ENCODE results near the gene ZNF385A.

ZNF385A gene, protein sequence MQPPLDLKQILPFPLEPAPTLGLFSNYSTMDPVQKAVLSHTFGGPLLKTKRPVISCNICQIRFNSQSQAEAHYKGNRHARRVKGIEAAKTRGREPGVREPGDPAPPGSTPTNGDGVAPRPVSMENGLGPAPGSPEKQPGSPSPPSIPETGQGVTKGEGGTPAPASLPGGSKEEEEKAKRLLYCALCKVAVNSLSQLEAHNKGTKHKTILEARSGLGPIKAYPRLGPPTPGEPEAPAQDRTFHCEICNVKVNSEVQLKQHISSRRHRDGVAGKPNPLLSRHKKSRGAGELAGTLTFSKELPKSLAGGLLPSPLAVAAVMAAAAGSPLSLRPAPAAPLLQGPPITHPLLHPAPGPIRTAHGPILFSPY

DNA sequence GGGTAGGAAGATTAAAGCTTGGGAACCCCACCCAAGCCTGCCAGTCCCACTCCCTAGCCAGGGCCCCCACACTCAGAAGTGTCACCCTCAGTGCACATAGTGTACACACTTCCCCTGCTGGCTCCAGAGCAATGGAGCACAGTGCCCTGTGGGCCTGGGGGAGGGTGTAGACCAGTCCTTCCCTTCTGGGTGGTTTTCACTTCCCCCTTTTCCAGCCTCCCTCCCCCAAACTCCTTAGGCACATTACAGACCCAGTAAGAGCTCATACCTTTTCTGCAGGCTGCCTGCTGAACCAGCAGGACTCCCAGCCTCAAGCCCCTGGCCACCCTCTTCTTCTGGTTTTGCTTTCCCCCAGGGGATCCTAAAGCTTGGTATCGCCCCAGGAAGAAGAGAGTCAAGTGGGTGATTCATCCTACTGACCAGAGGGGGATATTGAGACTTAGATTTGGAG is at the start of gene ZNF385A:
ZNF385A (minus strand) TSS at position 143 of the 451 bp plus-strand sequence. CDS start 219 bp downstream, outside the sequence.
- no peak for DNase-seq

DNA sequence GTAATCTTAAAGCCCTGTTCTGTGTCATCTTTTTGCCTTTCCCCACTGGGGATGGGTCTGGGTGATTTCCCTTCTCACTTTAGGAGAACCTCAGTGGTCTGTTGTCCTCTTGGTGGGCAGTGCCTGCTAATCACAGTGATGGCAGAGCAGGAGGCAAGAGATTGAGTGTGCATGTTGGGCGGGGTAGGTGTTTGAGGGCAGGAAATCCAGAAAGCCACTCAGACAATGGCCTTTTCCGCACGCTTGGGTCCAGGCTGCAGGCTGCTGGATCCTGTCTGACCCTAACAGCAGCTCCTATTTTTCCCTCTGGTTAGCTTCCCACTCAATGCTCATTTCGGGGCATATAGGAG is 48.3 kb upstream of the ZNF385A start:
- DNase-seq, result peak; percentile 24

DNA sequence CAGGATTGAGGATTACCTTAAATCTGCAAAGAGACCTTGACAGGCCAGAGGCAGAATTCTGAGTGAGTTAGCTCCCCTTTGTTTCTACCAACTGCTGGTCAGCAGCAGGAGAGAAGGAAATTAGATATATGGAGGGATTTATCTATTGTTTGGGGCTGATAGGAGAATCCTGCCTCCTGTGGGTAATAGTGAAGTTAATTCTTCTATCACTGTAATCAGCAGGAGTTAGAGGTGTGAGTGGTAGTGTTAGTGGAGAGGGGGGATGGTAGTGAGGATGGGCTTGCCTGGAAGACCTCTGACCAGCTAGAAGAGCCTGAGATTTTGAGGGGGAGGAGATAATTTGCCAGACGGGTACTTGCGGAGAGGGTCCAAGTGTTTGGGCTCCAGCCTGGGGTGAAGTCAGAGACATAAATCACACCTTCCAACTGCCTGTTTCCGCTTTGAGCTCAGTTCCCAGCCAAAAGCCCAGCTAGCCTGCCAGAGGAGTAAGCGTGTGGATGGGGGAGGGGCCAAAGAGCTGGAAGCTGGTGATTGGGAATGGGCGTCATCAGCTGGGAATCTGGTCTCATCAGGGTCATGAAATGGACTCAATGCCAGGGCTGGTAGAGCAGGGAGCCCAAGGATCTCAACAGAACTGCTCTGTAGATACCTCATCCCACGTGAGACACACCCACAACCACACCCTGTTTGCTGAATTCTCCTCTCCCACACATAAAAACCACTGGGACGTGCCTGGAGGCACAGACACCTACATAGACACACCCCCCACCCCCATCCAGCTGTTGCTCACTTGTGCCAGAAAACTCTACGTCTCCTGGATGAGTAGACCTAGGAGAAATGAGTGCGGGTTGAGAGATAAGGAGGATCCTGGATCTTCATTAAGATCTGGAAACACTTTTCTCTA is 47.6 kb upstream of the ZNF385A start:
- DNase-seq, result no peak

GRCh38 chr12:54430471-54431069 is 46.0 kb upstream of the ZNF385A start:
- DNase-seq, result no peak

DNA sequence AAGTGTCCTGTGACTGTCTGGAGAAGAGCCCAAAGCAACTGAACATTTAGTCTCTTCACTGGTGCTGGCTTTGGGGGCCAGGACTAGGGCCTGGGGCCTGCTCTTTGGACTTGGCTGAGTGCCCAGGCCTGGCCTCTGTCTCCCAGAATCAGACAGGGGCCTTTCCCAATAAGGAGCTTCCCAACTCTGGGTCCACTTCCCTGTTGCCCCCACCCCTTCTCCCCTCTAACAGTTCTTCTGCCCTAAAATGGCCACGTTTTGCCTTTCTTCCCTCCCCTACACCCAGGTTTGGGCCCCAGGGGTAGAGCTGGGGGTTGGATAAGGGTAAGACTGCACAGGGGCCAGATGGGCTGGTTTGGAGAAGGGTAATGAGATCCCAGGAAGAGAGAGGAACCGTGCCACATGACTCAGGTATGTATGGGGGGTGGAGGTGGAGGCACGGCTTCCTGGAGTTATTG is 44.5 kb upstream of the ZNF385A start:
- no peak for DNase-seq

DNA sequence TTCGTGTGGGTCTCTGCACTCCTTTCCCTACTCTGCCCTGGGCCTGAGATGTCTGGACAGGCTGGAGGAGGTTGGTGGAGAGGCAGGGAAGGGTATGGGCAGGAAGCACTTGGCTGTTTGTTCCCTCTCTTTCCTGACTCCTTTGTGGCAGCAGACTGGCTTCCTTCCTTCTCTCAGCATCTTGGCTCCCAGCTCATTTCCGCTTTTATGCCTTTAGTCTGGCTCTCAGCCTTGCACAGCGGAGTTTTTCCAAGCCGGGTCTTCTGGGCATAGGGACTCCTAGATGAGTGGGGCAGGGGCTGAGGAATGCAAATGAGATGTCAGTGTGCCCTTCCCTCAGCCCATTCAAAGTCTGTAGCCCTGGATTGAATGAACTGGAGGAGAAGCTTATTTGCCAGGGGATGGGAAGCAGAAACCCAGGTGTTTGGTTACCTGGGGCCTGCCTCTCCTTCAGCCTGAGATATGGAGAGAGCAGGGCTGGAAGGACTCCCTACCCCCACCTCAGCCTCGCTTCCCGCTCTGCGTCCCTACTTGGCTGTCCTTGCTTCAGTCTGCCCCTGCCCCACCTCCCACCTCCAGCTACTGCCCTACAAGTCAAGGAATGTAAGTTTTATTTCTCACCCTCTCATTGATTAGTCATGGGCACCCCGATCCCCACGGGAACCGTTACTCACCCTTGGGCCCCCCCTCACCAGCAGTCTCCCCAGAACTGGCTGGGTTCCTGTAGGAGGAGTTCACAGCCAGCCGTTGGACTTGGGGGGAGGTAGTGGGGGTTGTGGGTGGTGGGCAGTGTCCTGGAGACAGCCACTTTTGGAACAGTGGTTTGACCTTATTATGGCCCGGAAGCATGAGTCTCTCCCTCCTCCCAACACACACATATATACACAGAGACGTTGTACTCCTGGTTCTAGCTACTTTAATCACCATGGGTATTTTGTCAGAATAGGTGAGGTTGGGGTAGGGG is 43.8 kb upstream of the ZNF385A start:
- no peak for DNase-seq

GRCh38 chr12:54427106-54427505 is 42.6 kb upstream of the ZNF385A start:
- no peak for DNase-seq

GRCh38 chr12:54426690-54427089 is 42.2 kb upstream of the ZNF385A start:
- DNase-seq, result no peak

DNA sequence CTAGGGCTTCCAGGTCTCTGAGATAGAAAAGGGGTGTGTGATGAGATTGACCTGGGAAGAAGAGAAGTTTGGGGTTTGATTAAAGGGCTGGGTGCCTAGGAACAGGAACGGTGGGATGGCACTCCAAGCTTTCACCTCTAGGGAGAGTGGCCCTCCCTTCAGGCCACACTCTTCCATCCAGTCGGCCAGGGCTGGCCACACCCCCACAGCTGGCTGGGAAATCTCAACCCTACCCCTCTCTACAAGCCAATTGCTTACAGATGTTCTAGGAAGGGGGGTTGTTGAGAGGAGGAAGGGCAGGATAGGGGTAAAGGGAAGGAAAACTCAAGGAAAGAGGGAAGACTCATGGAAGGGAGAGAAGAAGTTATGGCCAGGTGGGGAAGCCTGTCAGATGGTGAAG is 41.2 kb upstream of the ZNF385A start:
- DNase-seq, result no peak

- no peak for DNase-seq
Measured at GRCh38 chr12:54424224-54424623, 39.7 kb upstream of the ZNF385A start.

- DNase-seq, result no peak
Measured at GRCh38 chr12:54423816-54424150, 39.2 kb upstream of the ZNF385A start.

DNA sequence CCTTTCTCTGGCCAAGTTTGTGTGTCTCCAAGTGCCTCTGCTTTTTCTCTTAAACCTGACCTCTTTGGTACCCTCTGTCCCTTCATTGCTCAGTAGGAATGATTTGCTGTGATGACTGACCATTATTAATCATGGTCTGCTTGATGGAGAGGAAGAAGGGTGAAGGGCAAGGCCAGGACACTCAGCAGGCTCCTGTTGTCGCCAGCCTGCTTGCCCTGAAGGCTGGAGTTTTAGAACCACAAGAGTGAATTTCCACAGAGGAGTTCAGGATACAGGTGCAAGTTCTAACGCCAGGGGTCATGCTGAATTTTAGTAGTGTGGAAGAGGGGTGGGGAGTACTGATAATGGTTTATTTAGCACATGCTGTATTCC is 37.3 kb upstream of the ZNF385A start:
- no peak for DNase-seq

DNA sequence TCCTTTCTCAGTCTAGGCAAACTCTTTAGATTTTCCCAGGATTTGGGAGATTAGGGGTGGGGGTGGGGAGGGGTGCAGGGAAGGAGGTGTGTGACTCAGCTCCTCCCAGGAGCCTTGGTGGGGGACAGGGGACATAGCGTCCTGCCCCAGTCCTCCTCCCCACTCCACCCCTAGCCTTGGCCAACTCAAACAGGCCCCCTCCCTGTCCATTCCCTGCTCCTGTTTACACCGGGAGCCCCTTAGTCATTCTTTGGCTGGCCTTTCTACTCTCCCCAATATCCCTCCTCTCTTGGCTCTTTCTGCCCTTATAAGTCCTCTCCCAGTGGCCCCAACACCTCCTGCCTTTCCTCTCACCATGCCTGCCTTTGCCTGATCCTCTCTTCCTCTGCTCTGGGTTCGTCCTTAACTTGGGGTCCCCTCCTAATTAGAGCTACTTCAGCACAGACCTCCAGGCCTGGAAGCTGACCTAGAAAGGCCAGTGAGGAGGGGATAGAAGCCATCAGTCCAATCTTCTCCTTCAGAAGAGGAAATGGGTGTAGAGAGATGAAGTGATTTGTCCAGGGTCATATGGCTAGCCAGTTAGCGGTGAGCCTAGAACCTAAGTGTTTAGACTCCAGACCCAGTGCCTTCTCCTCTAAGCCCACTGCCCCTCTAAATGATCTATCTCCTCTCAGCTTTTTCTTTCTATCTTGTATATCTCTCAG is 36.8 kb upstream of the ZNF385A start:
- DNase-seq, result no peak

DNA sequence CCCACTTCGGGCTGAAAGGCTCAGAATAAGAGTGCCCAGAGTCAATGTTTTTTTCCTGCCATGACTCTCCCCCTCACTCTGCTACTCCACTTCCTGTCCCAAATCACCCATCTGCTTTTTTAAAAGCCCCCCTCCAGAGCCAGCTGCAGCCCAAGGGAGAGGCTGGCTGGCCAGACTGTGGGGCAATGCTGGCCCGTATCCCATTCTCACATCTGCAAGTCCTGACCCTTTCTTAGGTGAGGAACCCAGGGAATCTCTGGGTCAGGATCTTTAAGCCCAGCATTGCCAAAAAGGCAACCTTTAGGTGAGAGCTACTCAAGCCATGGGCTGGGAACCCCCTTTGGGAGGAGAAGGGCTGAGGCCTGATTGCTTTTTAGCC is 36.2 kb upstream of the ZNF385A start:
- DNase-seq, result no peak

GRCh38 chr12:54419088-54419887 is 34.8 kb upstream of the ZNF385A start, which contains the start of gene ITGA5:
Gene ITGA5 (minus strand): TSS chr12:54419266. CDS start chr12:54419198, 68 bp downstream.
- DNase-seq, result peak; percentile 50

GRCh38 chr12:54418441-54419087 is 34.0 kb upstream of the ZNF385A start:
- DNase-seq, result peak; percentile 11

DNA sequence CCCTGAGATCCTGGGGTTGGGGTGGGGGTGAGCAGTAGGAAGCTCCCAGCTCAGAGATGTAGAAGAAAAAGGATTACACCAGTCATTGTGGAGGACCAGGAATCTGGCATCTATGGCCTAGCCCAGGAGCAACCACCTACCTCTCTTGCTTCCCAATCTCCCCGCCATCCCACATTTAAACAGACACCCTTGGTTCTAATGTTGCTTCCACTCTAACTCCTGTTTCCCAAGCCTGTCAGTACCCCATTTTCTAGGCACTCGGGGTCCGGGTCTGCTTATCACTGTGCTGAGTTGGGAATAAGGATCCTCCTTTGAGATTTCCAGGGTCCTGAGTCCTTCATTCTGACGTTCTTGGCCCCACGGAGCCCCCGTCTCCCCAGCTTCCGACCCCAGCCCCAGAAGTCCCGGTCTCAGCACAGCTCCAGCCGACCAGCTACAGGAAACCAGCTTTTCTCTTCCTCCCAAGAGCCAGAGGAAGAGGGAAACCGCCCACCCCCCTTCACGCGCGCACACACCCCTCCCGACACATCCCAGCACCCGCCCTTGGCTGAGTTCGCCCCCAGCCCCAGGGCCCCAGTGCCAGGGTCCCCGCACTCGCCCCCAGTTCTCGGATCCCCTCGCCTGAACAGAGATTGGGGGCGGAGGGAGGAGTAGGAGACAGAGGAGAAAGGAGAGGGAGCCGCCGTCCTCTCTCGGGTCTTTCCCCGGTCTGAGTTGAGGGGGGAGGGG is 33.3 kb upstream of the ZNF385A start:
- DNase-seq, result peak; percentile 58

DNA sequence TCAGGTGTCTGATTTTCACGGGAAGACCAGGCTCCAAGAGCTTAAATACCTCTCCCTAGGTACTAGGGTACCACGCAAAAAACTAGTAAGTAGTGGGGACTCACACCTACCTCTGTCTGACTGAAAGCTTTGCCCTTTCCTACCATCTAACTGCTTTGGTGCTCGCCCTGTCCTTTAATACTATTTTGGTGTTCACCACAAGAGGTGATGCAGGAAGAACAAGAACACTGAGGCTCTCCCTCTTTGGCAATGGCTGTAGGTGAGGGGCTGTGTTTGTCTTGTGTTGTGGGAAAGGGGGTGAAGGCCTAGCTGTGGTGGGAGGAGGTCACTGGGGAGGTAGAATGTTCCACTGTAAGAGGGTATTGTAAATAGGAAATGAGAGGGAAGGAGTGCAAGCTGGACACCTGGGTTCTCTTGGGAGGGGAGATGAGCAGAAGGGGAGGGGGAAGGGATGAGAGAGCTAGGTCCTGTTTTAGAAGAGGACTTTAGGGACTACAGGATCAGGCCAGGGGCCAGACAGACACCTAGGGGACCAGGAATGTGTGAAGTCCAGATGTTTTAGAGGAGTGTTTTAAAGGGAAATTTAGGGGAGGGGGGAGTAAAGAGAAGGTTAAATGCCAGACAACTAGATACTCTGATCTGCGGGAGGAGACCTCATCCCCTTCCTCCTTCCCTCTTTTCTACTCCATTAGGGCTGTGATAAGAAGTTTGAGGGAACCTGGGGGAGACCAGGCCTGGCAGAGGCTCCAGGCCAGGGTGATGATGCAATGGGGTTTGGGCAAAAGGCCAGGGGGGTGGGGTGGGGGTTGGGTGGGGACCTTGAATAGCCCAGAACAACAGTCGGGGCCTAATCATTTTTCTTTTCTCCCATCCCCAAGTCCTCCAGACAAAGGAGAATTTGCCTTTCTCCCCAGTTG is 32.4 kb upstream of the ZNF385A start:
- peak; percentile 48 for DNase-seq
